WERI-Rb-1 (cell line): Measurements from ENCODE around the gene NSMCE4A.

Source experiments
- DNase-seq: peaks from one replicate; pipeline ENCODE4 v3.0.0-alpha.2; 2020
- H3K27ac ChIP-seq: fragments of 250-450 bp; sonication (Bioruptor Pico); 2 replicates; pipeline ENCODE4 v1.5.1; 2020; ENCODE audit warnings: mild to moderate bottlenecking, moderate library complexity
- H3K27me3 ChIP-seq: fragments of 250-450 bp; sonication (Bioruptor Pico); 2 replicates; pipeline ENCODE4 v1.5.1; 2021; ENCODE audit warnings: mild to moderate bottlenecking, low read depth, moderate library complexity; ENCODE audit not compliant: insufficient read depth, severe bottlenecking
- H3K36me3 ChIP-seq: fragments of 250-450 bp; sonication (Bioruptor Pico); 2 replicates; pipeline ENCODE4 v1.5.1; 2020; ENCODE audit warnings: mild to moderate bottlenecking, moderate library complexity
- H3K4me3 ChIP-seq: 2 replicates; pipeline ENCODE4 v1.5.1; 2011; ENCODE audit warnings: low read depth, mild to moderate bottlenecking, control low read depth, low read length
- H3K9me3 ChIP-seq: fragments of 250-450 bp; sonication (Bioruptor Pico); 2 replicates; pipeline ENCODE4 v1.5.1; 2021; ENCODE audit warnings: mild to moderate bottlenecking, moderate library complexity; ENCODE audit not compliant: severe bottlenecking
- TF ChIP-seq, protein P1 (sequence below): IDR thresholded peaks from 2 replicates; pipeline ENCODE4 v1.5.1; 2011; ENCODE audit warnings: low read depth, mild to moderate bottlenecking, control low read depth, inconsistent platforms, low read length

Gene NSMCE4A

DNA sequence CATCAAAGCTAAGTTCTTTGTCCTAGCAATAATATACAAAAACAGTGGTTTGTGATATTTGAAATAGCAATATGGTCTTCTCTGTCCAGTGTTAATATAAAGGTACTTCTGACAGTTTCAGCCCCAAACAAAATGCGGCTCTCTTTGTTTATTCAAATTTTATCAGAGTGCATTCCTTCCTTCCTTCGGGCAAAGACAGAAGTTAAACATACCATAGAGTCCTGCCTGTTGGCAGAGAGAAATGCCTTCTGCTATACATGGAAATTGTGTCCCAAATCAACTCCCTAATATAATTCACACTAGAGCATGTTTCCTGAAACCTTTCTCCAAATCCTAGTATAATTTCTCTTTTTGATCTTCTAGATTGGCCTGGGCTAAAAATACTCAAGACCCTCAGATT, 26.0 kb downstream of the NSMCE4A start:
- Histone ChIP-seq H3K36me3 (no peaks in the 10 kb centered on the region), H3K27ac (no peak overlapping the region), H3K9me3 (no peaks in the 10 kb centered on the region), H3K27me3 (no peaks in the 10 kb centered on the region), H3K4me3 (no peak overlapping the region)
- no peak for DNase-seq
- TF ChIP-seq, protein P1, sequence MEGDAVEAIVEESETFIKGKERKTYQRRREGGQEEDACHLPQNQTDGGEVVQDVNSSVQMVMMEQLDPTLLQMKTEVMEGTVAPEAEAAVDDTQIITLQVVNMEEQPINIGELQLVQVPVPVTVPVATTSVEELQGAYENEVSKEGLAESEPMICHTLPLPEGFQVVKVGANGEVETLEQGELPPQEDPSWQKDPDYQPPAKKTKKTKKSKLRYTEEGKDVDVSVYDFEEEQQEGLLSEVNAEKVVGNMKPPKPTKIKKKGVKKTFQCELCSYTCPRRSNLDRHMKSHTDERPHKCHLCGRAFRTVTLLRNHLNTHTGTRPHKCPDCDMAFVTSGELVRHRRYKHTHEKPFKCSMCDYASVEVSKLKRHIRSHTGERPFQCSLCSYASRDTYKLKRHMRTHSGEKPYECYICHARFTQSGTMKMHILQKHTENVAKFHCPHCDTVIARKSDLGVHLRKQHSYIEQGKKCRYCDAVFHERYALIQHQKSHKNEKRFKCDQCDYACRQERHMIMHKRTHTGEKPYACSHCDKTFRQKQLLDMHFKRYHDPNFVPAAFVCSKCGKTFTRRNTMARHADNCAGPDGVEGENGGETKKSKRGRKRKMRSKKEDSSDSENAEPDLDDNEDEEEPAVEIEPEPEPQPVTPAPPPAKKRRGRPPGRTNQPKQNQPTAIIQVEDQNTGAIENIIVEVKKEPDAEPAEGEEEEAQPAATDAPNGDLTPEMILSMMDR, result no peak

DNA sequence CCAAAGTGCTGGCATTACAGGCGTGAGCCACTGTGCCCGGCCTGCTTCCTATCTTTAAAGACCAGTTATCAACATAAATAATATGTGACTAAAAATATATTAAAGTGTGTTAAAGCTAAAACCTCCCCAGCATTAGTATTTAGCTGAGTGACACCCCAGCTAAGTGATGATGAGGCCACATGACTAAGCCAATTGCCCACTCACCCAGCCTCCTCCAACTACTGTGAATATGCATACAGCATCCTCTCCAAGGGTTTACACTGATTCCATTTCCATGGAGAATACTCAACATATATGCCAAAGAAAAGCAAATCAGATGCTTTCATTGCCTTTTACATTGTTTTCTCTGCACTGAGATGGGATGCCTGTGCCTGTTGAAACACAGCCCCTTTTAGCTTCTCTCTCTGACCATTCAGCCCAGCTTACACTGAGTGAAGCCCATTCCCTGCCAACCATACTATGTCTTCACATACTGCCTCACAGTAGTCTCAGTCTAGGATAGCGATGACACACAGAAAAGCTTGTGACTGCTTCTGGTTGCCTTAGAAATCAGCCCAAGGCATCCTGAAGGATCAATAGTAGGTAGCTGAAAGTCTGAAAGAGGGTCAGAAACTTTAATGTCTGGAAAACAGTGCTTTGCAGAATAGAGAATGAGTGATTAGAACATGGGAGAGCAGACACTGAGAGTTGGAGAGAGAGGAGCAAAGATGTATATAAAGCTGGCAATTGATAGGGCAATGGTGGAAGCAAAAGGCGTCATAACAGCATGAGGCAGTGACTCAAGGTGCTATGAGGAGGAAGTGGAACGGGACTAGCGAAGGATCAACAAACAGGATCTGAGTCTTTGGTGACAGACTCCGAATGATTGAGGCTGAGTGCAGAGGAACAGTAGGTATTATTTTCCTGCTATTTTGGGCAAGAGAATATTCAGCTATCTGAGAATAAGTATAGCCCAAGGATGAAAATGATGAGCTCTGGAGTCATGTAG, 27.4 kb downstream of the NSMCE4A start:
- no peak for DNase-seq
- TF ChIP-seq, protein P1, result no peak
- Histone ChIP-seq H3K4me3 (no peak overlapping the region), H3K27ac (no peak overlapping the region), H3K9me3 (no peaks in the 10 kb centered on the region), H3K36me3 (no peaks in the 10 kb centered on the region), H3K27me3 (no peaks in the 10 kb centered on the region)

DNA sequence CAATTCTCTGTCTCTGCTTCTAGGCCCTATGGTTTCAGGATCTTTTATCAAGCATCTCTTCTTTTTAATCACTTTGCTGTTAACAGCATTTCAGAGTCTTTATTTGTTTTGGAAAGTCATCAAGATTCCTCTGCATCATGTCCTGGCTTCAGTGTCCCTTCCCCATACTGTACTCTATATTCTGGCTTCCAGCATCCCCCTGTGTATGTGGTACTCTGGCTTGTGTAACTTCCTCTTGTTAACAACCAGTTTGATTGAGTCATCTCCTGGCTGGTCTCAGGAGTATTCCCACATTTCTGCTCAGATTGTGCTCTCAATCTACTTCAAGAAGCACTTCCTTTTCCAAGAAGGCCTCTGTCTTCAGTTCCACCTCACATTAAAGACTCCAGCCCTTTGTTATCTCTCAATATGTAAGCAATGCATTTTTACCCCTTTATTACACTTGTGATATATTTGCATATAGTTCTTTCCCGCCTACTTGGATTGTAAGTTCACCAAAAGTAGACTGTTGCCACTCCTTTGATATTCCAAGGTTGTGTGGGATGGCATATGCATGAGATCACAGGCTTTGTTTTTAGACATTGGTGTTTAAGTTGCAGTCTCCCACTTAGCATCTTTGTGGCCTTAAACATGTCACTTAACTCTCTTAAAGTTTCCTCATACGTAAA, 32.1 kb downstream of the NSMCE4A start:
- TF ChIP-seq, protein P1, result no peak
- no peaks in the 10 kb centered on the region for H3K27me3 ChIP-seq
- no peaks in the 10 kb centered on the region for H3K36me3 ChIP-seq
- DNase-seq, result no peak
- H3K4me3 ChIP-seq, result no peak overlapping the region
- no peaks in the 10 kb centered on the region for H3K9me3 ChIP-seq
- H3K27ac ChIP-seq, result no peak overlapping the region

DNA sequence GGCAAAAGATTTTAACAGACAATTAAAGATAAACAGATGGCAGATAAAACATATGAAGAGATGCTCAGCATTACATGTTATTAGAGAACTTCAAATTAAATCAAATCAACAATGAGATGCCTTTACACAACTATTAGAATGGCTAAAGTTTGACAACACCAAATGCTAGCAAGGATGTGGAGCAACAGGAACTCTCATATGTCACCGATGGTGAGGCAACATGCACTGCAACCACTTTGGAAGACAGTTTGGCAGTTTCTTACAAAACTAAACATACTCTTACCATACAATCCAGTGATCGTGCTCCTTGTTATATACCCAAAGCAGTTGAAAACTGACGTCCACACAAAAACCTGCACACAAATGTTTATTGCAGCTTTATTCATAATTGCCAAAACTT, 33.5 kb downstream of the NSMCE4A start:
- no peak overlapping the region for H3K27ac ChIP-seq
- TF ChIP-seq, protein P1, result no peak
- no peaks in the 10 kb centered on the region for H3K36me3 ChIP-seq
- DNase-seq, result no peak
- H3K9me3 ChIP-seq, result no peaks in the 10 kb centered on the region
- H3K4me3 ChIP-seq, result no peak overlapping the region
- H3K27me3 ChIP-seq, result no peaks in the 10 kb centered on the region

DNA sequence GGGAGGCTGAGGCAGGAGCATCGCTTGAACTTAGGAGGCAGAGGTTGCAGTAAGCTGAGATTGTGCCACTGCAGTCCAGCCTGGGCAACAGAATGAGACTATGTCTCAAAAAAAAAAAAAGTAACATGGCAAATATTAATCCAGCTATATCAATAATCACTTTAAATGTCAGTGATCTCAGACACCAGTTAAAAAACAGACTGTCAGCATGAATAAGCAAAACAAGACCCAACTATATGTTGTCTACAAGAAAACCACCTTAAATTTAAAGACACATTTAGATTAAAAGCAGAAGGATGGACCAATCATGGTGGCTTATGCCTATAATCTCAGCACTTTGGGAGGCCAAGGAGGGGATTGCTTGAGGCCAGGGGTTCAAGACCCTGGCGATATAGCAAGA, 38.7 kb downstream of the NSMCE4A start:
- DNase-seq, result no peak
- H3K36me3 ChIP-seq, result no peaks in the 10 kb centered on the region
- no peaks in the 10 kb centered on the region for H3K9me3 ChIP-seq
- no peak overlapping the region for H3K27ac ChIP-seq
- no peaks in the 10 kb centered on the region for H3K27me3 ChIP-seq
- TF ChIP-seq, protein P1, result no peak
- no peak overlapping the region for H3K4me3 ChIP-seq
